Neural crest cell (in vitro differentiated cells): ENCODE results near the gene HDAC4. TPM values are rescaled to one million over a fixed set of nuclear protein-coding genes. Genes with fewer than 3 reads are reported as not detected.

Source experiments
- DNase-seq: peaks from one replicate; pipeline ENCODE4 v3.0.0; 2021; ENCODE audit warnings: low read depth, mixed read lengths, low spot score
- H3K27ac Mint-ChIP-seq: one replicate; pipeline ENCODE4 v1.8.0; 2021; ENCODE audit warnings: mild to moderate bottlenecking, mixed read lengths; ENCODE audit not compliant: unreplicated experiment
- H3K27me3 Mint-ChIP-seq: 2 replicates; pipeline ENCODE4 v1.8.0; 2021; ENCODE audit warnings: low read depth, mild to moderate bottlenecking, mixed read lengths
- H3K36me3 Mint-ChIP-seq: 2 replicates; pipeline ENCODE4 v1.8.0; 2021; ENCODE audit warnings: low read depth, mild to moderate bottlenecking, mixed read lengths
- H3K4me1 Mint-ChIP-seq: 2 replicates; pipeline ENCODE4 v1.8.0; 2021; ENCODE audit warnings: mixed read lengths
- H3K4me3 Mint-ChIP-seq: one replicate; pipeline ENCODE4 v1.8.0; 2021; ENCODE audit warnings: mild to moderate bottlenecking, mixed read lengths
- H3K9me3 Mint-ChIP-seq: 2 replicates; pipeline ENCODE4 v1.8.0; 2021; ENCODE audit warnings: mixed read lengths
- CTCF ChIP-seq: fragments of 200-600 bp; sonication (generic); conservative IDR thresholded peaks from 2 replicates; pipeline ENCODE4 v1.5.0; 2021; ENCODE audit warnings: antibody characterized with exemption, mild to moderate bottlenecking
- total RNA-seq: library from RNA; stranded (reverse); gene quantifications from 2 replicates; pipeline ENCODE4 v1.2.1, GENCODE V29; 2021

Gene HDAC4
- total RNA-seq, 1 donor from 2014 or later: 52.1 TPM

DNA sequence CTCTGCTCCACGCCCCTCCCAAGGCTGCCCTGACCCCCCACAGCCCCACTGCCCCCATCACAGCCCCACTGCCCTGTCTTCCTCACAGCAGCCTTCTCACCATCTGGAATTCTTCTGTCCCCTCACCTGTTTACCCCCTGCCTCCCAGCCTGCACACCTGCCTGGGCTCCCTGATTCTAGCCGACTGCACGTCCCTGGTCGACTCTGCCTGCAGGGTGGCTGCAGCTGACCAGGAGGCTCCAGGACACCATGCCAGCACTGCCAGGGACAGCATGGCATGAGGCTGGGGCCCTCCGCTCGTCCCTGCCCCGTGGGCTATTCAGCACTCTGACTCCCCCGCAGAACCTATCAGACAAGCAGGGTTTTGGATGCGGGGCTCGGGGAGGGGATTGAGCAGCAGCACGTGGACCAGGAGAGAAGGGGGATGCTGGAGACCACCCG, 254.1 kb downstream of the HDAC4 start:
- peaks cover 4% of the 10 kb centered on the region for H3K36me3 Mint-ChIP-seq
- H3K27me3 Mint-ChIP-seq: no peaks in the 10 kb centered on the region
- no peak for DNase-seq
- no peak overlapping the region for H3K4me3 Mint-ChIP-seq
- no peak for TF ChIP-seq CTCF
- peak overlapping the region; percentile 50 for H3K27ac Mint-ChIP-seq
- no peaks in the 10 kb centered on the region for H3K4me1 Mint-ChIP-seq
- H3K9me3 Mint-ChIP-seq: no peaks in the 10 kb centered on the region

- H3K36me3 Mint-ChIP-seq: peaks cover 4% of the 10 kb centered on the region
- no peak overlapping the region for H3K4me3 Mint-ChIP-seq
- H3K4me1 Mint-ChIP-seq: no peaks in the 10 kb centered on the region
- no peak for TF ChIP-seq CTCF
- no peak for DNase-seq
- no peaks in the 10 kb centered on the region for H3K9me3 Mint-ChIP-seq
- no peak overlapping the region for H3K27ac Mint-ChIP-seq
- H3K27me3 Mint-ChIP-seq: no peaks in the 10 kb centered on the region
Observed at GRCh38 chr2:239146011-239146641, 254.7 kb downstream of the HDAC4 start.

DNA sequence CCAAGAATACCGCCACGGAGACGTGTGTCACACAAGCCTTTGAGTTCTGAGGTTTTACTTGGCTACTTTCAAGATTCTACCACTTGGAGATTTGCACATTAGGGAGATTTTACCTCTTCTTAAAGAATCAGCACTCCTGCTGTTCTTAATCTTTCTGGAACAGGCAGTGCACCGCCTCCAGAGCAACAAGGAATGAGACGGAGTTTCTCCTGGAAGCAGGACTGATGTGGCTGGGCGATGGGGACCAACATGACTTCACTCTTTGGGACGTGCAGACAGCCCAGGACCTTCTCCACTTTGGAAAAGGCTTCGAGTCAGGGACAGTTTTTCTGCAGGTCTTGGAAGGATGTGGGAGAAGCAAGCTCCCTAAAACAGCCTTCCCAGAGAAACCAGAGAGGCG, 255.2 kb downstream of the HDAC4 start:
- TF ChIP-seq CTCF: no peak
- Mint-ChIP-seq H3K27me3 (no peaks in the 10 kb centered on the region), H3K4me3 (no peak overlapping the region), H3K4me1 (no peaks in the 10 kb centered on the region), H3K9me3 (no peaks in the 10 kb centered on the region), H3K36me3 (peaks cover 4% of the 10 kb centered on the region), H3K27ac (no peak overlapping the region)
- DNase-seq: no peak

DNA sequence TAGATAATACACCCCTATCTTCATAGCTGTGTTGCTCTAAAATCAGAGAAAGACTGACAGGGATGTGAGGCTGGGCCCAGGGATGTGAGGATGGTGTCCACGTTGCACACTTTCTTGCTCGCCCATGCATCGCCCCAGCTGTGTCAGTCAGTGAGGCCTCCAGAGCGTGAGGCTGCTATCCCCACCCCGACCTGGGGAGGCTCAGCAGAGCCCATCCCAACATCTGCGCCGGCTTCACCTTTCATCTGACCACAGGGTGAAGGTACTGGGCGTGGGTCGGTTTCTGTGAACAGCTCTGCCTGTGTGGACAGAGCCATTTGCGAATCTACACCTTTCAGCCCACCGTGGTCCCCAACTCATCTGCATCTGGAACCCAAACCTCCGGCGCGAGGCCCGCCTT, 255.7 kb downstream of the HDAC4 start:
- peaks cover 4% of the 10 kb centered on the region for H3K36me3 Mint-ChIP-seq
- H3K9me3 Mint-ChIP-seq: no peaks in the 10 kb centered on the region
- no peaks in the 10 kb centered on the region for H3K4me1 Mint-ChIP-seq
- no peak overlapping the region for H3K4me3 Mint-ChIP-seq
- TF ChIP-seq CTCF: no peak
- H3K27me3 Mint-ChIP-seq: no peaks in the 10 kb centered on the region
- no peak overlapping the region for H3K27ac Mint-ChIP-seq
- no peak for DNase-seq

DNA sequence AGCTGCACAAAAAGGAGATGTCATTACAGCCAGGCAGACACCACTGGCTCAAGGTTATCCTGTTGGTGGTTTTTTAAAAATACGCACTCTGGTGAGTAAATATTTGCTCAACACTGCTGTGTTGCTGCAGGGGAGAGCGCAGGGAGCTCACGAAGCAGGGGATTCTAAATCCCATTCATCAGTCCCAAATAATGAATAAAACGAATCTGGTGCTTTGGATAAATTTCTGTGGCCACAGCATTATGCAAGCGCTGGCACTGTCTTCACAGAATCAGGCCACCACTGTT, 256.2 kb downstream of the HDAC4 start:
- DNase-seq: no peak
- Mint-ChIP-seq H3K27me3 (no peaks in the 10 kb centered on the region), H3K4me1 (no peaks in the 10 kb centered on the region), H3K36me3 (peaks cover 4% of the 10 kb centered on the region), H3K9me3 (no peaks in the 10 kb centered on the region), H3K4me3 (no peak overlapping the region), H3K27ac (no peak overlapping the region)
- TF ChIP-seq CTCF: no peak
